Myocyte (in vitro differentiated cells): ENCODE data around the gene GHRL. TPM values are rescaled to one million over a fixed set of nuclear protein-coding genes. Genes with fewer than 3 reads are reported as not detected.
A peak's percentile ranks its signal among the peaks of the same experiment; 100 is the strongest.

Experiments
- DNase-seq: peaks from one replicate; pipeline ENCODE4 v3.0.0-alpha.2; 2012; ENCODE audit warnings: low read depth
- microRNA counts: library from miRNA; unstranded; fragments of <30 nt; microRNA quantifications from one replicate; lab custom pipeline; 2016
- microRNA-seq: library from miRNA; unstranded; fragments of <30 nt; microRNA quantifications from one replicate; pipeline ENCODE4, GENCODE V29; 2016
- total RNA-seq: library from RNA; depleted of rRNA; stranded (reverse); fragments of >200 nt; gene quantifications from 2 replicates; pipeline ENCODE4 v1.2.3, GENCODE V29; 2014

The GHRL gene
- total RNA-seq, 1 donor from 2014 or later: not detected

- peak; percentile 96 for DNase-seq
Observed at GRCh38 chr3:10248184-10248983, 44.4 kb downstream of the GHRL start, which contains the start of gene TATDN2. TSS of gene TATDN2 (plus strand) at chr3:10248459. CDS start at chr3:10249201, 742 bp downstream.

- no peak for DNase-seq
Observed at GRCh38 chr3:10247679-10248183, 45.0 kb downstream of the GHRL start.

GRCh38 chr3:10245081-10245712 lies 47.5 kb downstream of the GHRL start:
- DNase-seq: no peak

- no peak for DNase-seq
Observed at GRCh38 chr3:10244009-10244408, 48.7 kb downstream of the GHRL start.

GRCh38 chr3:10242182-10243065 lies 50.3 kb downstream of the GHRL start:
- peak; percentile 32 for DNase-seq

GRCh38 chr3:10240799-10241198 lies 51.9 kb downstream of the GHRL start:
- DNase-seq: no peak

DNA sequence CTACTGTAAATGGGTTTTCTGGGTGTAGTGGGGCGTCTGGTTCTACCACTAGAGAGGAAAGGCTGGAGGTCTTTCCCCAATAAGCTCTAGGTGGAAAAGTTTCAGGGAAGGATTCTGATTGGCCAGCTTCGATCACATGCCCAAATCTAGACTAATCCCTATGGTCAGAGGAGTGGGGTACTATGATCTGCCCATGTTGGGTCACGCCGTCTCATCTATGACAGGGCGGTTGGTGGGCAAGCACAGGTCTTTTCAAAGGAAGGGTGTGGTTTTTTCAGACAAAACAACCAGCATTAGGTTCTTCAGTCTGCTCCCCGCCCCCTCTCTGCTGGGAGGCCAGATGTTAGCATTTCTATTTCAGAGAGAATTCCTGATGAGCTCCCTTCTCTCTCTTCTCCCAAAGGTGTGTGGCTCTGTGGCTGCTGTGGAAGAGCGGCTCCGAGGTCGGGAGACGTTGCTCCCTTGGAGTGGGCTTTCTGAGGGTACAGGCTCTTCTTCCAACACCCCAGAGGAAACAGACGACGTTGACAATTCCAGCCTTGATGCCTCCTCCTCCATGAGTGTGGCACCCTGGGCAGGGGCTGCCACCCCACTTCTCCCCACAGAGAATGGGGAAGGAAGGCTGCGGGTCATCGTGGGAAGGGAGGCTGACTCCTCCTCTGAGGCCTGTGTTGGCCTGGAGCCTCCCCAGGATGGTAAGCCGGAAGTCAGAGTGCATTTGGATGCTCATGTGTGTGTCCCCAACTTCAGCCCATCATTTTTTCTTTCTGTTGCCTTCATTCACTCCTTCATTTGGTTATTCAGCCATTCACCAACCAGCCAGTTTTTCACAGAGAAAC lies 54.2 kb downstream of the GHRL start:
- DNase-seq: no peak

MicroRNA genes within 50 kb of the gene (microRNA counts, 767-probe panel; counts per million panel counts)
- microRNA hsa-miR-378b (lab: Ali Mortazavi, UCI): not detected

Small RNAs within 50 kb of the gene (microRNA-seq; reads per million reads assigned to microRNA genes)
- gene MIR378B: not detected

Other genes with a start within 250 kb of the GHRL start
- gene FANCD2OS, start 184.7 kb downstream of the GHRL start, total RNA-seq: not detected in 2 replicates
- gene BRK1, start 177.3 kb downstream of the GHRL start, total RNA-seq: 71.3 and 114 TPM in 2 replicates
- gene VHL, start 151.2 kb downstream of the GHRL start, total RNA-seq: 23.0 and 23.9 TPM in 2 replicates
- gene IRAK2, start 128.0 kb downstream of the GHRL start, total RNA-seq: 2.3 and 2.9 TPM in 2 replicates
- gene TATDN2, start 44.5 kb downstream of the GHRL start, total RNA-seq: 6.9 and 8.9 TPM in 2 replicates
- 123 and 192 TPM in 2 replicates for gene SEC13, start 28.2 kb upstream of the GHRL start, total RNA-seq
- gene ATP2B2, start 212.6 kb upstream of the GHRL start, total RNA-seq: 0.24 TPM in 1 of 2 replicates, not detected in the other